Measurements from ENCODE around the gene MUS81. TPM values are rescaled to one million over a fixed set of nuclear protein-coding genes. Genes with fewer than 3 reads are reported as not detected.

Gene MUS81
- total and polyA plus RNA-seq, 10 of the 15 experiments (the other 5 are each of a cell fraction or from before 2014, with no cell fraction given) = 11.8 to 76.1 (median 48.4) TPM

DNA sequence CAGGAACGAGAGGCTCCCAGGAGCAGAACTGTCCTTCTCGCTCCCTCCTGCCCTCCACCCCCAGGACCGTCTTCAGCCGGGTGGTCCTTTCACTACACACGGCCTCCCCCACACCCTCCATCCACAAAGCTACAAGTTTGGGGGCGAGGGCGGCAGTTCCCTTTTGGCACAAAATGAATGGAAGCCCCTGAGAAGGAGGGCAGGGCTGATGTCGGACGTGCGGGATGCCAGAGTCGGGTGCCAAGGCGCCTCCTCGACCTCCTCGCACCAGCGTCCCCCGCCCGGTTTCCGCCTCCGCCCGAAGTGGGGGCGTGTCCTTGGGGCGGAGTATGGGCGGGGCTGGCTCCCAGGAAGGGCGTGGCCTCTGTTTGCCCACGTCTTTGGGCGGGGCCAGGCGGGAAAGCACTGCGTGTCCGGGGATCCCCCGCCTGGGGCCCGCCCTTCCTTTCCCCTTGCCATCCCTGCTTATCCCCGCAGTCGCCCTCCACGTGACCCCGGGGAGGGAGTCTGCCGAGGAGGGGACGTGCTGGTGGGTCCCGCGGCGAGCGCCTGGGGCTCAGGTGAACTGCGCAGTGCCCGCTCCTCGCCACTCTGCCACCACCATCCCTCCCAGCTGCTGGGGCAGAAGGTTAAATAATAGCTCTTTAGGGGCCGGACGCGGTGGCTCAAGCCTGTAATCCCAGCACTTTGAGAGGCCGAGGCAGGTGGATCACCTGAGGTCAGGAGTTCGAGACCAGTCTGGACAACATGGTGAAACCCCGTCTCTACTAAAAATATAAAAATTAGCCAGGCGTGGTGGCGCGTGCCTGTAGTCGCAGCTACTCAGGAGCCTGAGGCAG is 13.3 kb downstream of the MUS81 start (continued):
- TF ChIP-seq, protein P1, sequence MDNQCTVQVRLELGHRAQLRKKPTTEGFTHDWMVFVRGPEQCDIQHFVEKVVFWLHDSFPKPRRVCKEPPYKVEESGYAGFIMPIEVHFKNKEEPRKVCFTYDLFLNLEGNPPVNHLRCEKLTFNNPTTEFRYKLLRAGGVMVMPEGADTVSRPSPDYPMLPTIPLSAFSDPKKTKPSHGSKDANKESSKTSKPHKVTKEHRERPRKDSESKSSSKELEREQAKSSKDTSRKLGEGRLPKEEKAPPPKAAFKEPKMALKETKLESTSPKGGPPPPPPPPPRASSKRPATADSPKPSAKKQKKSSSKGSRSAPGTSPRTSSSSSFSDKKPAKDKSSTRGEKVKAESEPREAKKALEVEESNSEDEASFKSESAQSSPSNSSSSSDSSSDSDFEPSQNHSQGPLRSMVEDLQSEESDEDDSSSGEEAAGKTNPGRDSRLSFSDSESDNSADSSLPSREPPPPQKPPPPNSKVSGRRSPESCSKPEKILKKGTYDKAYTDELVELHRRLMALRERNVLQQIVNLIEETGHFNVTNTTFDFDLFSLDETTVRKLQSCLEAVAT (IDR thresholded peaks at IDR 0.05) = 0 out of 2 replicates have a peak, but pooled peaks have one; percentile 8
- TF ChIP-seq LARP7 (IDR thresholded peaks at IDR 0.05) (peak; percentile 14; the same call in 1 of the 2 replicates), PML (IDR thresholded peaks at IDR 0.05; ENCODE audit: low read length) (0 out of 2 replicates have a peak, but pooled peaks have one; percentile 29), SREBF2 (IDR thresholded peaks at IDR 0.05; ENCODE audit: low read length) (peak; percentile 44; the same call in 1 of the 2 replicates), BACH1 (IDR thresholded peaks at IDR 0.05; ENCODE audit: borderline replicate concordance) (peak; percentile 58; the same call in 1 of the 2 replicates), POLR2A (IDR thresholded peaks at IDR 0.05; ENCODE audit: low read depth, low read length) (peak; percentile 83), SPI1 (IDR thresholded peaks at IDR 0.05; ENCODE audit: borderline replicate concordance, insufficient read depth, low read depth, low read length) (no peak), CHD4 (IDR thresholded peaks at IDR 0.05) (0 out of 2 replicates have a peak, but pooled peaks have one; percentile 64), IKZF2 (IDR thresholded peaks at IDR 0.05) (peak; percentile 68 to 73; a peak in 3 of 4 replicates), RB1 (IDR thresholded peaks at IDR 0.05; ENCODE audit: borderline replicate concordance) (peak; percentile 53; the same call in 1 of the 2 replicates), STAT1 (conservative IDR thresholded peaks at IDR 0.05) (0 out of 2 replicates have a peak, but pooled peaks have one; percentile 53), MEF2B (IDR thresholded peaks at IDR 0.05; ENCODE audit: partially characterized antibody, poor library complexity, severe bottlenecking) (peak; percentile 32), BHLHE40 (IDR thresholded peaks at IDR 0.05; ENCODE audit: borderline replicate concordance in 1 of 2, low read depth in 2 of 2, low read length in 1 of 2) (peak; percentile 87 to 94), JUNB (IDR thresholded peaks at IDR 0.05) (no peak), NBN (IDR thresholded peaks at IDR 0.05) (peak; percentile 78), CREM (IDR thresholded peaks at IDR 0.05; ENCODE audit: low read depth) (peak; percentile 56; the same call in 1 of the 2 replicates), SP1 (IDR thresholded peaks at IDR 0.05; ENCODE audit: low read depth, low read length) (peak; percentile 90), EGR1 (IDR thresholded peaks at IDR 0.05; ENCODE audit: borderline replicate concordance in 1 of 2, low read depth in 2 of 2, low read length in 2 of 2) (peak in 1 of 2 experiments; percentile 73; a peak in 1 of 3 replicates), RFX5 (IDR thresholded peaks at IDR 0.05; ENCODE audit: low read depth, low read length) (no peak), MYB (IDR thresholded peaks at IDR 0.05; ENCODE audit: borderline replicate concordance, low read depth, low read length) (no peak), ZNF207 (IDR thresholded peaks at IDR 0.05; ENCODE audit: borderline replicate concordance) (peak; percentile 64), HDGF (IDR thresholded peaks at IDR 0.05) (peak; percentile 87), POLR2AphosphoS5 (IDR thresholded peaks at IDR 0.05; ENCODE audit: low read length) (peak; percentile 39; the same call in 1 of the 2 replicates), SIN3A (IDR thresholded peaks at IDR 0.05; ENCODE audit: low read depth, low read length) (peak; percentile 42; the same call in 1 of the 2 replicates)
- TF ChIP-seq, protein P2, sequence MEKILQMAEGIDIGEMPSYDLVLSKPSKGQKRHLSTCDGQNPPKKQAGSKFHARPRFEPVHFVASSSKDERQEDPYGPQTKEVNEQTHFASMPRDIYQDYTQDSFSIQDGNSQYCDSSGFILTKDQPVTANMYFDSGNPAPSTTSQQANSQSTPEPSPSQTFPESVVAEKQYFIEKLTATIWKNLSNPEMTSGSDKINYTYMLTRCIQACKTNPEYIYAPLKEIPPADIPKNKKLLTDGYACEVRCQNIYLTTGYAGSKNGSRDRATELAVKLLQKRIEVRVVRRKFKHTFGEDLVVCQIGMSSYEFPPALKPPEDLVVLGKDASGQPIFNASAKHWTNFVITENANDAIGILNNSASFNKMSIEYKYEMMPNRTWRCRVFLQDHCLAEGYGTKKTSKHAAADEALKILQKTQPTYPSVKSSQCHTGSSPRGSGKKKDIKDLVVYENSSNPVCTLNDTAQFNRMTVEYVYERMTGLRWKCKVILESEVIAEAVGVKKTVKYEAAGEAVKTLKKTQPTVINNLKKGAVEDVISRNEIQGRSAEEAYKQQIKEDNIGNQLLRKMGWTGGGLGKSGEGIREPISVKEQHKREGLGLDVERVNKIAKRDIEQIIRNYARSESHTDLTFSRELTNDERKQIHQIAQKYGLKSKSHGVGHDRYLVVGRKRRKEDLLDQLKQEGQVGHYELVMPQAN (conservative IDR thresholded peaks at IDR 0.05) = peak; percentile 30; the same call in 1 of the 2 replicates
- TF ChIP-seq, protein P3, sequence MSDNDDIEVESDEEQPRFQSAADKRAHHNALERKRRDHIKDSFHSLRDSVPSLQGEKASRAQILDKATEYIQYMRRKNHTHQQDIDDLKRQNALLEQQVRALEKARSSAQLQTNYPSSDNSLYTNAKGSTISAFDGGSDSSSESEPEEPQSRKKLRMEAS (IDR thresholded peaks at IDR 0.05; ENCODE audit: low read depth, low read length) = peak; percentile 92
- TF ChIP-seq, protein P4, sequence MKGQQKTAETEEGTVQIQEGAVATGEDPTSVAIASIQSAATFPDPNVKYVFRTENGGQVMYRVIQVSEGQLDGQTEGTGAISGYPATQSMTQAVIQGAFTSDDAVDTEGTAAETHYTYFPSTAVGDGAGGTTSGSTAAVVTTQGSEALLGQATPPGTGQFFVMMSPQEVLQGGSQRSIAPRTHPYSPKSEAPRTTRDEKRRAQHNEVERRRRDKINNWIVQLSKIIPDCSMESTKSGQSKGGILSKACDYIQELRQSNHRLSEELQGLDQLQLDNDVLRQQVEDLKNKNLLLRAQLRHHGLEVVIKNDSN (IDR thresholded peaks at IDR 0.05; ENCODE audit: borderline replicate concordance, extremely low read length, insufficient read depth, low read depth, low read length) = peak; percentile 95
